Stimulated activated effector memory CD8-positive, alpha-beta T cell treated with anti-CD3 and anti-CD28 coated beads, Interleukin-12 subunit alpha, Interleukin-12 subunit beta, amount 100 ng/mL, for 72 hours (primary cell): ENCODE data around the gene ZFC3H1.
"Not testable (repeated sequence)": the region's sequence is repeated elsewhere in the genome, so short reads cannot be mapped to it uniquely, and the experiment has no call there.

ENCODE experiments used
- ATAC-seq: fragments of 150-1000 bp; cut with Tn5 transposase; 2 replicates; pipeline ENCODE4 v1.10.0; 2021
- DNase-seq, 2 donors: peaks; one replicate each; pipeline ENCODE4 v3.0.0; 2021 to 2022; ENCODE audit warnings: low spot score in 2 of 2
- H3K27ac Mint-ChIP-seq: one replicate; pipeline ENCODE4 v1.8.0; 2022; ENCODE audit warnings: mild to moderate bottlenecking, mixed read lengths
- H3K36me3 Mint-ChIP-seq: one replicate; pipeline ENCODE4 v1.8.0; 2022; ENCODE audit warnings: mild to moderate bottlenecking, mixed read lengths
- H3K4me1 Mint-ChIP-seq: one replicate; pipeline ENCODE4 v1.8.0; 2022; ENCODE audit warnings: mixed read lengths
- H3K4me3 Mint-ChIP-seq: one replicate; pipeline ENCODE4 v1.8.0; 2022; ENCODE audit warnings: mild to moderate bottlenecking, mixed read lengths
- H3K9me3 Mint-ChIP-seq: one replicate; pipeline ENCODE4 v1.8.0; 2022; ENCODE audit warnings: mixed read lengths

Gene ZFC3H1

DNA sequence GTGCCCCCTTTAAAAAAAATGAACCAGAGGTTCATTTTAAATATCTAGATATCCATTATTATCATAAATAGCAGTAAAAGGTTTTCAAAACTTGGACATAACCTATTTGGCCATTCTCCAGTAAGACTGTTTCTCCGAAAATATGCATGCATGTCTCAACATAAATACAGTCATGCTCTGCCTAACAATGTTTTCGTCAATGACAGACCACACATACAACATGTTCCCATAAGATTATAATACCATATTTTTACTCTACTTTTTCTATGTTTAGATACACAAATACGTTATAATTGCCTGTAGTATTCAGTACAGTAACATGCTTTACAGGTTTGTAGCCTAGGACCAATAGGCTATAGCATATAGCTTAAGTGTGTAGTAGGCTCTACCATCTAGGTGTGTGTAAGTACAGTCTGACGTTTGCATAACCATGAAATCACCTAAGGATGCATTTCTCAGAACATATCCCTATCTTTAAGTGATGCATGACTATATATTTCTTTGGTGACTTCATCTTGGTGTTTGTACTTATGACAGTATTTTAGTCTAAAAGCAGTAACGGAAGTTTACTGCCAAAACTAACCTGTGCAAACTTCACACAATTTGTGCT is 25.4 kb upstream of the ZFC3H1 start:
- Mint-ChIP-seq H3K4me3 (no peak overlapping the region), H3K4me1 (peaks cover 13% of the 10 kb centered on the region), H3K36me3 (peaks cover 7% of the 10 kb centered on the region), H3K9me3 (no peaks in the 10 kb centered on the region), H3K27ac (no peak overlapping the region)
- no peak for ATAC-seq
- DNase-seq, result no peak

DNA sequence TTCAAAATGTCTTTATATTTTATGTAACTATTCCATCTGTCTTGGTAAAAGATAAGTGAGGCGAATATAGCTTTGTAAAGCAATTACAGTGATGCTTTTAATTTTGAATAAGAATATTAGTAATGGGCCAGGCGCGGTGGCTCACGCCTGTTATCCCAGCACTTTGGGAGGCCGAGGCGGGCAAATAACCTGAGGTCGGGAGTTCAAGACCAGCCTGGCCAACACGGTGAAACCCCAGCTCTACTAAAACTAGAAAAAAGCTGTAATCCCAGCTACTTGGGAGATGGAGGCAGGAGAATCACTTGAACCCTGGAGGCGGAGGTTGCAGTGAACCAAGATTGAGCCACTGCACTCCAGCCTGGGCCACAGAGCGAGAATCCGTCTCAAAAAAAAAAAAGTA is 23.5 kb upstream of the ZFC3H1 start:
- not testable (repeated sequence) for DNase-seq, H3K36me3 Mint-ChIP-seq, H3K4me1 Mint-ChIP-seq, ATAC-seq, H3K9me3 Mint-ChIP-seq
- peak overlapping the region; percentile 90 for H3K27ac Mint-ChIP-seq
- peak overlapping the region; percentile 81 for H3K4me3 Mint-ChIP-seq

DNA sequence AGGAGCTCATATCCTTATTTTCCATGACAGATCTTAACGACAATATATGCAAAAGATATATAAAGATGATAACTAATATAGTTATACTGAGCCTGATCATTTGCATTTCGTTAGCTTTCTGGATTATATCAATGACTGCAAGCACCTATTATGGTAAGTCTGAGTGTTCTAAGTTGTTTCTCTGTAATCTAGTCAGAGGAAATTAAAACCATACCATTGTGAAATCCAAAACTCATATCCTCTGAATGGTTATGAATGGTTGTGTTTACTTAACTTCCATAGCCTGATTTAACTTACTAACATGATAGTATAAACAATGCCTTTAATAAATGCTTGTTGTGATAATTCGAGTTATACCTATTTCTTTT is 23.0 kb upstream of the ZFC3H1 start:
- Mint-ChIP-seq H3K36me3 (peaks cover 7% of the 10 kb centered on the region), H3K4me3 (peak overlapping the region; percentile 81), H3K4me1 (peaks cover 9% of the 10 kb centered on the region), H3K9me3 (no peaks in the 10 kb centered on the region), H3K27ac (peak overlapping the region; percentile 90)
- ATAC-seq (peak; percentile 40), DNase-seq (no peak)

DNA sequence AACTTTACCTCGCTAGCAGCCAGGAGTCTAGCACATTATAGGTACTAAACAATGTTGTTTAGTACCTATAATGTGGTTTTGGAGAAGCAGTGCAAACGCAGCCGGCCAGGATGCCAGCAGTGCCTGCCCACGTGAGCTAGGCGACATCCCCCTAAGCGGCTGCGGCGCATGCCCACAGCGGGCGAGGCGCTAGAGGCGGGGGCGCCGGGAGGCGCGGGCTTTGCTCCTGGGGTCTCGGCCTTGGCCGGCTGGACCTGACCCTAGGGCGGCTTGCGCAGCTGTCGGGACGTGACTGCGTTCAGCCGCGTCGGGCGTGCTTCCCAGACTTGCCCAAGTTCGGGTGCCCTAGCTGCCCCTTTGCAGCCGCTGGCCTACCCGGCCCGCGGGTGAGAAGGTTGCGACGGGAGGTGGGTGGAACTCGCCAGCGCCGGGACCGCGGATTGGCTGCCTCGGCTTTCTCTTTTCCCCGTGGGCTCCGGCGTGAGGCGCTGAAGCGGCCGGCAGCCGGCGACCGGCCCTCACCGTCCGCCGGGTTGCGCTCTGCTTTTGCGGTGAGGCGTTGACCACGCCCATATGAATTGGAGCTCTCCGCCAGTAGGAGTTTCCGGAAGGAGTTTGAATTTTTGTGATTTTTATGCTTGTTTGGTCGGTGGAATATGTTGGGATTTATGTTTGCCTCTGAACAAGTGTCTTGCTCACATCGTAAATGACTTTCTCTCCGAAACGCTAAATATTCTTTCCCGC is 22.4 kb upstream of the ZFC3H1 start, which contains the start of gene TMEM19:
TSS of gene TMEM19 (plus strand) at position 169 of the 744 bp plus-strand sequence. CDS start 599 bp downstream, outside the sequence.
- peak within 1 kb of the TSS; percentile 90 for H3K27ac Mint-ChIP-seq
- ATAC-seq, result peak; percentile 97
- H3K4me3 Mint-ChIP-seq, result peak within 1 kb of the TSS; percentile 81
- DNase-seq, result peak; percentile 69 to 93
- peaks cover 9% of the 10 kb centered on the region for H3K4me1 Mint-ChIP-seq
- H3K9me3 Mint-ChIP-seq, result no peaks in the 10 kb centered on the region
- H3K36me3 Mint-ChIP-seq, result peaks cover 7% of the 10 kb centered on the region

DNA sequence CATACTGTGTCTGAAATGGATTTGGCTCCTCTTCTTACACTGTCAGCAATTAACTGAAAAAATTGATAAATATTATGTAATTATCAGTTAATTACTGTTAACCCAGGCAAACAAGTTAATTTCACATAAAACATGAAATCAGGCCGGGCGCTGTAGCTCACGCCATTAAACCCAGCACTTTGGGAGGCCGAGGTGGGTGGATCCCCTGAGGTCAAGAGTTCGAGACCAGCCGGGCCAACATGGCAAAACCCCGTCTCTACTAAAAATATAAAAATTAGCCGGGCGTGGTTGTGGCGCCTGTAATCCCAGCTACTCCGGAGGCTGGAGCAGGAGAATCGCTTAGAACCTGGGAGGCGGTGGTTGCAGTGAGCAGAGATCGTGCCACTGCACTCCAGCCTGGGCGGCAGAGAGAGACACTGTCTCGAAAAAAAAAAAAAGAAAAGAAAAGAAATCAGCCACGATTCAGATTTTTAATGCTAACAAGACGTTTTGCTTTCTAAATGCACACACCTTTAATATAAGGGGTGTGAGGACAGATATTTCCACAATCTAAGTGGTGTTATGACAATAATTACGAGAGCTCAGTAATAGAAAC is 21.8 kb upstream of the ZFC3H1 start:
- Mint-ChIP-seq H3K27ac (no peak overlapping the region), H3K4me1 (peaks cover 9% of the 10 kb centered on the region), H3K9me3 (no peaks in the 10 kb centered on the region), H3K4me3 (peak overlapping the region; percentile 81), H3K36me3 (peaks cover 3% of the 10 kb centered on the region)
- ATAC-seq (no peak), DNase-seq (no peak)

DNA sequence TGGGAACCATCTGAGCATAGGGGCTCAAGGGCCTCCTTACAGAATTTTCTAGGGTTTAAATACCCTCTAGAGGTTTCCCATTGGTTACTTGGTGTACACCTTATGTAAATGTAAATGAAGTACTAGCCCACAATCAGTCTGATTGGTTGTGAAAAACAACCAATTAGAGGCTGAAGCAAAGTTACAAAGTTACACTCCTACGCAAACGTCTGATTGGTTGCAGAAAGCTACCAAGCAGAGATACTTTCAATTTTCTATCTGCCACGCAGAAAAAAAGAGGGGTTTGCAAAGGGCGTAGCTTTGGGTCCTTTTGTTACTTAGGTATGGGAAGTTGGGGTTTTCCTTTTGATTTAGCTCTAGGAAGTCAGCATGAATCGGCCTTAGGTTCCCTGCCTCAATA is 20.4 kb upstream of the ZFC3H1 start:
- Mint-ChIP-seq H3K4me3 (no peak overlapping the region), H3K9me3 (no peaks in the 10 kb centered on the region), H3K36me3 (no peaks in the 10 kb centered on the region), H3K27ac (no peak overlapping the region), H3K4me1 (peaks cover 9% of the 10 kb centered on the region)
- DNase-seq, result no peak
- no peak for ATAC-seq

DNA sequence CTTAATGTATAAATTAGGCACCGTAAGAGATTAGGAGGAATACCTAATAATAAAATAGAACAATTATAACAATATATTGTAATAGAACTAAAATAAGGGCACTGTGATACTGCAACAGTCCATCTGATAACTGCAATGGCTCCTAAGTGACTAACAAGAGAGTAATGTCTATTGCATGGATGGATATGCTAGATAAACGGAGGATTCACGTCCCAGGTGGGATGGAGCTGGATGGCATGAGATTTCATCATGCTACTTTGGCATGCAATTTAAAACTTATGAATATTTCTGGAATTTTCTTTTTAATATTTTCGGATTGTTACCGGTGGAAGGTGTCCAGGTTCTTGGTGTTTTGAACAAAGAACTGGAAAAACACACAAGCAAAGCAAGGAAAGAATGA is 20.0 kb upstream of the ZFC3H1 start:
- ATAC-seq, result no peak
- Mint-ChIP-seq H3K27ac (no peak overlapping the region), H3K9me3 (no peaks in the 10 kb centered on the region), H3K36me3 (no peaks in the 10 kb centered on the region), H3K4me1 (peaks cover 9% of the 10 kb centered on the region), H3K4me3 (no peak overlapping the region)
- DNase-seq, result no peak

DNA sequence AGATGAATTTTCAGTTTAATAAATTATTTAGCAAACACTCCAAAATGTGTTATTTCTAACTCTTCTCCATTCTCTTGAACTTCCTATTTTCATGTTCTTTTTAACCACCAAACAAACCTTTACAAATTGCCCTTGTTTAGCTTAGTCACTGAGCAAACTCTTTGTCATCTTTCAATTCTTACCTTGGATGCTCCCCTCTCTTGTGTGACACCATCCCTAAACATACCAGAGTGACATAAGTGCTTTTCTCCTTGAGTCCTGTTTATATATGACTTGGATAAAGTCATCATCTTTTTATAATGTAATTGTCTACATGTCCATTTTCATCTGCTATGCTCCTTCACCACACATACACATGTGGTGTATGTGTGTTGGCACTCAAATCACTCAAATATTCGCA is 18.8 kb upstream of the ZFC3H1 start:
- Mint-ChIP-seq H3K4me3 (no peak overlapping the region), H3K9me3 (no peaks in the 10 kb centered on the region), H3K36me3 (no peaks in the 10 kb centered on the region), H3K27ac (no peak overlapping the region), H3K4me1 (peaks cover under 1% of the 10 kb centered on the region)
- ATAC-seq (no peak), DNase-seq (no peak)

DNA sequence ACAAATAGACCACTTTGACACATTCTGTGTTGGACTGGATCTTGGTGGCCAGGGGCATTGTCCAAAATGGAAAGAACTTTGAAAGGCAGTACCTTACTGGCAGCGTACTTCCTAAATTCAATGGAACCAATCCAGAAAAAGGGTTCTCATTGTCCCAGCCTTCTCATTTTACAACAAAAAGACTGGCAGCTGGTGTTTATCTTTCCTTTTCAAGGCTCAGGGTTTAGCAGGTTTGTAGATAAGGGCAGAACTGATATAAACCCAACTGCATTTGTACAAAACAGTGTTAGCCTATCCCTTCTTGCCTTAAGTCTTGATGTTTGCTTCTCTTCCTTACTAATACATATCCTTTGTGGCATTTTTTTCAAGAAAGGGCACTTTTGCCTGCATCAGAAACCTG is 8.2 kb upstream of the ZFC3H1 start:
- H3K27ac Mint-ChIP-seq, result no peak overlapping the region
- peaks cover 2% of the 10 kb centered on the region for H3K9me3 Mint-ChIP-seq
- DNase-seq, result no peak
- H3K4me3 Mint-ChIP-seq, result no peak overlapping the region
- peaks cover 9% of the 10 kb centered on the region for H3K4me1 Mint-ChIP-seq
- no peaks in the 10 kb centered on the region for H3K36me3 Mint-ChIP-seq
- ATAC-seq, result no peak

DNA sequence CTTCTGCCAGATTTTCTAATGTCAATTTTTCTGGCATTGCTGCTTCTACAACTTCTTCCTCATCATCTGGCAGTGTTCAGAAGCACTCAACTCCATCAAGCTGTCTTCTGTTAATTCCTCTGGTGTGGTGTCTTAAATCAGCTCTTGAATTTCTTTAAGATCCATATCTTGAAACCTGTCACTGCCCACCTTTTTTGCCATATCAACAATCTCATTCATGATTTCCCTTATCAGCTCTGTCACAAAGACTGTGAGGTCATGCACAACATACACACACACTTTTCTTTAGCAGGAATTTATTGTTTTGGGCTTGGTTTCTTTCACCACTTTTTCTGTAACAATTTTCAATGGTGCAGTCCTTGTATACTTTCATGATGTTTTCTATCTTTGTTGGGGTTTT is 7.7 kb upstream of the ZFC3H1 start:
- Mint-ChIP-seq H3K4me1 (peaks cover 10% of the 10 kb centered on the region), H3K36me3 (no peaks in the 10 kb centered on the region), H3K27ac (no peak overlapping the region), H3K9me3 (peaks cover 2% of the 10 kb centered on the region), H3K4me3 (no peak overlapping the region)
- ATAC-seq (no peak), DNase-seq (no peak)

DNA sequence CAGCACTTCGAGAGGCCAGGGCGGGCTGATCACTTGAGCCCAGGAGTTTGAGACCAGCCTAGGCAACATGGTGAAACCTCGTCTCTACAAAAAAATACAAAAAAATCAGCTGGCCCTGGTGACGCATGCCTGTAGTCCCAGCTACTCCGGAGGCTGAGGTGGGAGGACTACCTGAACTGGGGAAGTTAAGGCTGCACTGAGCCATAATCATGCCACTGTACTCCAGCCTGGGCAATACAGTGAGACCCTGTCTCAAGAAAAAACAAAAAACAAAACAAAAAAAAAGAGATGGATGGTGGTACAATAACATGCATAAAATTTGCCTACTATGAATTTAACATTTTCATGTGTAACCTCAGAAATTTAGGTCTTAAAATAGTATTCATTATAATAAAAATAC is 2.6 kb upstream of the ZFC3H1 start:
- ATAC-seq (no peak), DNase-seq (no peak)
- peaks cover 6% of the 10 kb centered on the region for H3K36me3 Mint-ChIP-seq
- peaks cover 2% of the 10 kb centered on the region for H3K9me3 Mint-ChIP-seq
- H3K4me3 Mint-ChIP-seq, result peak overlapping the region; percentile 99
- peak overlapping the region; percentile 100 for H3K27ac Mint-ChIP-seq
- H3K4me1 Mint-ChIP-seq, result peaks cover 32% of the 10 kb centered on the region

DNA sequence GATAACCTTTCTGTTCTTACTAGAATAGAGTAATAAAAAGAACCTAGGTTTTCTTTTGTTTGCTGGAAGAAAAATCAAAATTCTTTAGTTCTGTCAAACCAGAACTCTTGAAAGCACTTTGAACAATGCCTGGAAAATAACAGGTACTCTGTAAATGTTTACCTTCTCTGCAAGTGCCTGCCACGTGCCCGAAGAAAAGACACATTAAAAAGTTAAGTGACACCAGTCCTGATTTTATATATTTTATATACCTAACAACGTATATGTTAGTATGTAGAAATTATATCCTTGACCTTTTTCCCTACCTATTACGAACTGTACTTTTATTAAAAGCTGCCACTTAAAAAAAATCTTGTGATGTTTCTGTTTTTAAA is 1.4 kb upstream of the ZFC3H1 start:
- Mint-ChIP-seq H3K9me3 (peaks cover 2% of the 10 kb centered on the region), H3K4me1 (peaks cover 32% of the 10 kb centered on the region), H3K36me3 (peaks cover 6% of the 10 kb centered on the region), H3K27ac (peak overlapping the region; percentile 100), H3K4me3 (peak overlapping the region; percentile 99)
- ATAC-seq, result no peak
- DNase-seq, result no peak

DNA sequence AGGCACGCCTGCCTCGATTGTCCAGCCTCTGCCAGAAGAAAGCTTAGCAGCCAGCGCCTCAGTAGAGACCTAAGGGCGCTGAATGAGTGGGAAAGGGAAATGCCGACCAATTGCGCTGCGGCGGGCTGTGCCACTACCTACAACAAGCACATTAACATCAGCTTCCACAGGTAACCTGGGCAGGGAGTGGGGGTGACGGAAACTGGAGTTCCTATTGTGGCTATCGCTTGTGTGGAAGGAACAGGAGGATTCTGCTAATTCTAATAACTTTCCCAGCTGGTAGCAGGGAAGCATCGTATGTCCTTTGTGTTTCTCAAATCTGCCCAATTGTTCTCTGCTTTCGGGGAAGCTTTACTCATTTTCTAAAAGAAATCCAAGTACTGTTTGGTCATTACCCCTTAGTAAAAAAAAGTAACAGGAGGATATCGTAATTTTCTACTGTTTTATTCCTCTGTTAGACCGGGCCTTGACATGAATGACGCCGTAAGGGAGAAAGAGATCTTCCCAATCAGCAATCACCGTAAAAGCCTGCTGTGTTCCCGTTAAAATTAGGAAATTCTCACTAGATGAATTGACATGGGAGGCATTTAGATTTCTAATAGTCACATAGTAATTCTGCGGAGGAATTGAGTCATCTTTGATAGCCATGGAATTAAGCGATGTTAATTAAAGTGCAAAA is 902 bp upstream of the ZFC3H1 start:
- no peak for DNase-seq

DNA sequence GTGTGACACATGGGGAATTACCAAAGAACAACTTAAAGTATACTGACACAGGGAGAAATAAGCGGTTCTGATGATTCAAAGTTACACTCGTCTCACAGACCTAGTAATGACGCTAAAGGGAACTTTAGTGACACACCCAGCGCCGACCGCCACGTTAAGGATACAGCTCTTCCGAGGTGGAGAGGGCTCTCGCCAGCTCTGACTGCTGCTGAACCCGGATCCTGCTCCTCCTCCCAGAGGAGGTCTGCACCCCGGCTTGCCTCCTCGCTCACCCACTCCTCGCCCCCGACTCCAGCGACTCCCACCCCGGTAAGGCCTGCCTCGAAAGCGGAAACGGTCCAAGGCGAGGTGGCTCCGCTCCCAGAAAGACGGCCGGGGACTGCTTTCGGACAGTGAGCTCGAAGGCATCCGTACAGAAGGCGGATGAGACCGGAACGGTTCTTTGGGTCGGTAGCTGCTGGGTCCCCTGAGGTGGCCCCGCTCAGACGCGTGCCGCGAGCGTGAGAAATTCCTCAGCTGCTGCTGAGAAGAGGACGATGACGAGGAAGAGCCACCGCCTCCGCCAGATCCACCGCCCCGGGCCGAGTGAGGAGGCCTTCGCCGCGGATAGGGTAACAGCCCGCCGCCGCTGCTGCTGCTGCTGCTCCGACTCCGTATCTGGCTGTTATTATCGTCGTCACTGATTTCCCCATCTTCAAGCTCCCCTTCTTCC is 643 bp downstream of the ZFC3H1 start:
- peaks cover 2% of the 10 kb centered on the region for H3K9me3 Mint-ChIP-seq
- H3K27ac Mint-ChIP-seq, result peak overlapping the region; percentile 100
- DNase-seq, result peak; percentile 62 to 89
- ATAC-seq, result peak; percentile 83
- peaks cover 6% of the 10 kb centered on the region for H3K36me3 Mint-ChIP-seq
- peak overlapping the region; percentile 99 for H3K4me3 Mint-ChIP-seq
- H3K4me1 Mint-ChIP-seq, result peaks cover 44% of the 10 kb centered on the region

More for the DNA sequence above, 902 bp upstream of the ZFC3H1 start:
- peak overlapping the region; percentile 99 for H3K4me3 Mint-ChIP-seq
- H3K4me1 Mint-ChIP-seq, result peaks cover 34% of the 10 kb centered on the region
- H3K36me3 Mint-ChIP-seq, result peaks cover 6% of the 10 kb centered on the region
- H3K27ac Mint-ChIP-seq, result peak overlapping the region; percentile 100
- peaks cover 2% of the 10 kb centered on the region for H3K9me3 Mint-ChIP-seq
- peak; percentile 12 for ATAC-seq

DNA sequence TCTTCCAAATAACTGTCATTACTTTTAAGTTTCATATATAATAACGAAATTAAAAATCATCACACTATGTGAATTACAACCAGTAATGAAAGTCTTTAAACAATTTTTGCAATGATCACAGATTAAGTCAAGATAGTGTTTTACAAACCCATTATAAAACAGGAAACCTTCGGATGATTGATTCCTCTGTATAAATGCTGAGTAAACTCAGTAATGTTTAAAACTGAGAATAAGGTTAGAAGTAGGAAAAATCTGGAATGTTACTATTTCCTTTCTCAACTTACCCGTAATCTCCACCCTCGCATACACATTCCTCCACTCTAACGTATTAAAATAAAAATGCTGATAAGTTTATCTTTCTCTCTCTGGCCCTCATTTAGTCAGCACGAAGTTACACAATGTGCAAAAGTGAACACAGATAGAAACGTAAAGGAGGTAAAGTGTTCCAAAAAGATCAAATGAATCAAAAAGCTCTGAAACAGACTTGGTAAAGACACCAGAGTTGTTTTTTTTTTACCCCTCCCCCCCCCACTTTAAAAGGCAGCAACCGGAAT is 1.6 kb downstream of the ZFC3H1 start:
- no peak for DNase-seq
- peak overlapping the region; percentile 99 for H3K4me3 Mint-ChIP-seq
- H3K36me3 Mint-ChIP-seq, result peaks cover 6% of the 10 kb centered on the region
- H3K4me1 Mint-ChIP-seq, result peaks cover 38% of the 10 kb centered on the region
- peak overlapping the region; percentile 100 for H3K27ac Mint-ChIP-seq
- ATAC-seq, result no peak
- H3K9me3 Mint-ChIP-seq, result no peaks in the 10 kb centered on the region
